Measurements from ENCODE around the gene CHMP2B. TPM values are rescaled to one million over a fixed set of nuclear protein-coding genes. Genes with fewer than 3 reads are reported as not detected.

CHMP2B gene
- 10 to 100 TPM; 43.7 to 51.3 TPM for total RNA-seq
- 10 to 100 TPM; 29.7 to 48.2 TPM for polyA plus RNA-seq
- long read RNA-seq, donor 1, transcript CHMP2B-201 (6 exons, 2,557 nt) = major isoform, 63 of 68 reads
- long read RNA-seq, donor 1, partial matches to known transcripts = 3 of 68 reads
- long read RNA-seq, donor 1, other reads (novel, unspliced or antisense) = 1 of 68 reads
- long read RNA-seq, donor 2, transcript CHMP2B-201 (6 exons, 2,557 nt) = major isoform, 15 of 20 reads
- long read RNA-seq, donor 2, partial matches to known transcripts = 1 of 20 reads
- long read RNA-seq, donor 2, other reads (novel, unspliced or antisense) = 3 of 20 reads

GRCh38 chr3:87227104-87227834, at the start of gene CHMP2B:
Gene CHMP2B, plus strand, starts transcription at chr3:87227309. Its CDS starts 214 bp downstream, at chr3:87227523.
- intact Hi-C loops (cut with DNase I) = loop anchor here in 1 of 2 donors (5.0 kb wide), 1 partner anchor 140 kb away; no protein-coding TSS in a partner anchor
- H3K4me3 ChIP-seq (ENCODE audit: low read length in 2 of 2) = peak within 1 kb of the TSS; percentile 62 to 73
- H3K4me1 ChIP-seq (ENCODE audit: control insufficient read depth in 1 of 2, insufficient read depth in 2 of 2, low read length in 2 of 2) = peaks cover 0 to 5% of the 10 kb centered on the region in 2 donors
- DNase-seq (peak; percentile 96 to 98), ATAC-seq (ENCODE audit: low FRiP score) (peak; percentile 98)
- H3K27me3 ChIP-seq (ENCODE audit: control insufficient read depth in 1 of 2, insufficient read depth in 2 of 2, low read length in 1 of 2) = no peaks in the 10 kb centered on the region
- 0% methylated on average over 57 to 59 of the region's 59 CpGs for WGBS, 2 donors
- no peaks in the 10 kb centered on the region for H3K9me3 ChIP-seq (ENCODE audit: control insufficient read depth, low read length)
- H3K27ac ChIP-seq (ENCODE audit: low read depth in 1 of 2, low read length in 2 of 2) = peak within 1 kb of the TSS in 1 of 2 donors; percentile 42
- H3K36me3 ChIP-seq (ENCODE audit: control insufficient read depth in 1 of 2, insufficient read depth in 2 of 2, low read length in 1 of 2) = no peaks in the 10 kb centered on the region

GRCh38 chr3:87179642-87180041, 47.5 kb upstream of the CHMP2B start:
- no peaks in the 10 kb centered on the region for H3K9me3 ChIP-seq (ENCODE audit: control insufficient read depth, low read length)
- intact Hi-C loops (cut with DNase I) = no loop called here
- H3K4me3 ChIP-seq (ENCODE audit: low read length in 2 of 2) = no peak overlapping the region
- H3K27me3 ChIP-seq (ENCODE audit: control insufficient read depth in 1 of 2, insufficient read depth in 2 of 2, low read length in 1 of 2) = no peaks in the 10 kb centered on the region
- H3K4me1 ChIP-seq (ENCODE audit: control insufficient read depth in 1 of 2, insufficient read depth in 2 of 2, low read length in 2 of 2) = no peaks in the 10 kb centered on the region
- no peak overlapping the region for H3K27ac ChIP-seq (ENCODE audit: low read depth in 1 of 2, low read length in 2 of 2)
- no peaks in the 10 kb centered on the region for H3K36me3 ChIP-seq (ENCODE audit: control insufficient read depth in 1 of 2, insufficient read depth in 2 of 2, low read length in 1 of 2)
- ATAC-seq (ENCODE audit: low FRiP score) (no peak), DNase-seq (no peak)

GRCh38 chr3:87181551-87181950, 45.6 kb upstream of the CHMP2B start:
- intact Hi-C loops (cut with DNase I) = no loop called here
- H3K4me1 ChIP-seq (ENCODE audit: control insufficient read depth in 1 of 2, insufficient read depth in 2 of 2, low read length in 2 of 2) = no peaks in the 10 kb centered on the region
- DNase-seq (no peak), ATAC-seq (ENCODE audit: low FRiP score) (no peak)
- H3K9me3 ChIP-seq (ENCODE audit: control insufficient read depth, low read length) = no peaks in the 10 kb centered on the region
- no peak overlapping the region for H3K27ac ChIP-seq (ENCODE audit: low read depth in 1 of 2, low read length in 2 of 2)
- H3K36me3 ChIP-seq (ENCODE audit: control insufficient read depth in 1 of 2, insufficient read depth in 2 of 2, low read length in 1 of 2) = no peaks in the 10 kb centered on the region
- H3K4me3 ChIP-seq (ENCODE audit: low read length in 2 of 2) = no peak overlapping the region
- H3K27me3 ChIP-seq (ENCODE audit: control insufficient read depth in 1 of 2, insufficient read depth in 2 of 2, low read length in 1 of 2) = no peaks in the 10 kb centered on the region

- no peaks in the 10 kb centered on the region for H3K36me3 ChIP-seq (ENCODE audit: control insufficient read depth in 1 of 2, insufficient read depth in 2 of 2, low read length in 1 of 2)
- 2 to 14% methylated on average over 2 of the region's 2 CpGs for WGBS, 2 donors
- H3K27ac ChIP-seq (ENCODE audit: low read depth in 1 of 2, low read length in 2 of 2) = no peak overlapping the region
- intact Hi-C loops (cut with DNase I) = no loop called here
- no peaks in the 10 kb centered on the region for H3K9me3 ChIP-seq (ENCODE audit: control insufficient read depth, low read length)
- H3K4me3 ChIP-seq (ENCODE audit: low read length in 2 of 2) = no peak overlapping the region
- DNase-seq (no peak), ATAC-seq (ENCODE audit: low FRiP score) (no peak)
- no peaks in the 10 kb centered on the region for H3K4me1 ChIP-seq (ENCODE audit: control insufficient read depth in 1 of 2, insufficient read depth in 2 of 2, low read length in 2 of 2)
- no peaks in the 10 kb centered on the region for H3K27me3 ChIP-seq (ENCODE audit: control insufficient read depth in 1 of 2, insufficient read depth in 2 of 2, low read length in 1 of 2)
Measured at GRCh38 chr3:87182023-87182422, 45.1 kb upstream of the CHMP2B start.

GRCh38 chr3:87186608-87187159, 40.4 kb upstream of the CHMP2B start:
- Histone ChIP-seq H3K9me3 (ENCODE audit: control insufficient read depth, low read length) (no peaks in the 10 kb centered on the region), H3K27ac (ENCODE audit: low read depth in 1 of 2, low read length in 2 of 2) (no peak overlapping the region), H3K4me3 (ENCODE audit: low read length in 2 of 2) (no peak overlapping the region), H3K27me3 (ENCODE audit: control insufficient read depth in 1 of 2, insufficient read depth in 2 of 2, low read length in 1 of 2) (no peaks in the 10 kb centered on the region), H3K4me1 (ENCODE audit: control insufficient read depth in 1 of 2, insufficient read depth in 2 of 2, low read length in 2 of 2) (no peaks in the 10 kb centered on the region), H3K36me3 (ENCODE audit: control insufficient read depth in 1 of 2, insufficient read depth in 2 of 2, low read length in 1 of 2) (no peaks in the 10 kb centered on the region)
- intact Hi-C loops (cut with DNase I) = no loop called here
- ATAC-seq (ENCODE audit: low FRiP score) = no peak
- WGBS, 2 donors = 61 to 69% methylated on average over 2 of the region's 2 CpGs
- DNase-seq = no peak

GRCh38 chr3:87191175-87191574, 35.9 kb upstream of the CHMP2B start:
- ATAC-seq (ENCODE audit: low FRiP score) = no peak
- H3K4me1 ChIP-seq (ENCODE audit: control insufficient read depth in 1 of 2, insufficient read depth in 2 of 2, low read length in 2 of 2) = no peaks in the 10 kb centered on the region
- no peak overlapping the region for H3K4me3 ChIP-seq (ENCODE audit: low read length in 2 of 2)
- 72 to 87% methylated on average over 2 of the region's 2 CpGs for WGBS, 2 donors
- no peak for DNase-seq
- no peaks in the 10 kb centered on the region for H3K27me3 ChIP-seq (ENCODE audit: control insufficient read depth in 1 of 2, insufficient read depth in 2 of 2, low read length in 1 of 2)
- no peaks in the 10 kb centered on the region for H3K9me3 ChIP-seq (ENCODE audit: control insufficient read depth, low read length)
- no peaks in the 10 kb centered on the region for H3K36me3 ChIP-seq (ENCODE audit: control insufficient read depth in 1 of 2, insufficient read depth in 2 of 2, low read length in 1 of 2)
- no peak overlapping the region for H3K27ac ChIP-seq (ENCODE audit: low read depth in 1 of 2, low read length in 2 of 2)
- intact Hi-C loops (cut with DNase I) = no loop called here

- H3K36me3 ChIP-seq (ENCODE audit: control insufficient read depth in 1 of 2, insufficient read depth in 2 of 2, low read length in 1 of 2) = no peaks in the 10 kb centered on the region
- H3K4me3 ChIP-seq (ENCODE audit: low read length in 2 of 2) = no peak overlapping the region
- no peak overlapping the region for H3K27ac ChIP-seq (ENCODE audit: low read depth in 1 of 2, low read length in 2 of 2)
- no peak for ATAC-seq (ENCODE audit: low FRiP score)
- intact Hi-C loops (cut with DNase I) = no loop called here
- H3K27me3 ChIP-seq (ENCODE audit: control insufficient read depth in 1 of 2, insufficient read depth in 2 of 2, low read length in 1 of 2) = no peaks in the 10 kb centered on the region
- no peaks in the 10 kb centered on the region for H3K4me1 ChIP-seq (ENCODE audit: control insufficient read depth in 1 of 2, insufficient read depth in 2 of 2, low read length in 2 of 2)
- no peak for DNase-seq
- H3K9me3 ChIP-seq (ENCODE audit: control insufficient read depth, low read length) = no peaks in the 10 kb centered on the region
Measured at GRCh38 chr3:87191641-87192040, 35.5 kb upstream of the CHMP2B start.

GRCh38 chr3:87196879-87197278, 30.2 kb upstream of the CHMP2B start:
- no peaks in the 10 kb centered on the region for H3K9me3 ChIP-seq (ENCODE audit: control insufficient read depth, low read length)
- 60 to 65% methylated on average over 1 of the region's 1 CpG for WGBS, 2 donors
- ATAC-seq (ENCODE audit: low FRiP score) (no peak), DNase-seq (no peak)
- H3K27ac ChIP-seq (ENCODE audit: low read depth in 1 of 2, low read length in 2 of 2) = no peak overlapping the region
- H3K27me3 ChIP-seq (ENCODE audit: control insufficient read depth in 1 of 2, insufficient read depth in 2 of 2, low read length in 1 of 2) = no peaks in the 10 kb centered on the region
- intact Hi-C loops (cut with DNase I) = no loop called here
- no peaks in the 10 kb centered on the region for H3K4me1 ChIP-seq (ENCODE audit: control insufficient read depth in 1 of 2, insufficient read depth in 2 of 2, low read length in 2 of 2)
- no peak overlapping the region for H3K4me3 ChIP-seq (ENCODE audit: low read length in 2 of 2)
- no peaks in the 10 kb centered on the region for H3K36me3 ChIP-seq (ENCODE audit: control insufficient read depth in 1 of 2, insufficient read depth in 2 of 2, low read length in 1 of 2)

- H3K36me3 ChIP-seq (ENCODE audit: control insufficient read depth in 1 of 2, insufficient read depth in 2 of 2, low read length in 1 of 2) = no peaks in the 10 kb centered on the region
- H3K27me3 ChIP-seq (ENCODE audit: control insufficient read depth in 1 of 2, insufficient read depth in 2 of 2, low read length in 1 of 2) = no peaks in the 10 kb centered on the region
- ATAC-seq (ENCODE audit: low FRiP score) (no peak), DNase-seq (no peak)
- H3K4me1 ChIP-seq (ENCODE audit: control insufficient read depth in 1 of 2, insufficient read depth in 2 of 2, low read length in 2 of 2) = no peaks in the 10 kb centered on the region
- no peak overlapping the region for H3K4me3 ChIP-seq (ENCODE audit: low read length in 2 of 2)
- whole genome bisulfite sequencing, 2 donors = 85 to 87% methylated on average over 4 of the region's 4 CpGs
- H3K27ac ChIP-seq (ENCODE audit: low read depth in 1 of 2, low read length in 2 of 2) = no peak overlapping the region
- no peaks in the 10 kb centered on the region for H3K9me3 ChIP-seq (ENCODE audit: control insufficient read depth, low read length)
- intact Hi-C loops (cut with DNase I) = no loop called here
Measured at GRCh38 chr3:87197531-87197930, 29.6 kb upstream of the CHMP2B start.

Measured in aorta (tissue), 5 donors.